B cell (primary cell): ENCODE data around the gene CATSPERE. TPM values are rescaled to one million over a fixed set of nuclear protein-coding genes. Genes with fewer than 3 reads are reported as not detected.
"Not testable (repeated sequence)": the region's sequence is repeated elsewhere in the genome, so short reads cannot be mapped to it uniquely, and the experiment has no call there.

Experiments
- ATAC-seq: fragments of 200-7000 bp; cut with Tn5 transposase; one replicate; pipeline ENCODE4 v1.10.0; 2021; ENCODE audit warnings: low read depth, mild to moderate bottlenecking, moderate number of reproducible peaks, moderate library complexity
- CTCF ChIA-PET: fragments of 350-600 bp; sonication (Branson Sonifier 250); formaldehyde crosslinking; loops from one replicate; lab custom pipeline; 2021; ENCODE audit warnings: antibody characterized with exemption, inconsistent platforms; lab: Charles Lee
- POLR2A ChIA-PET: fragments of 350-600 bp; sonication (Branson Sonifier 250); formaldehyde crosslinking; loops from one replicate; lab custom pipeline; 2021; ENCODE audit warnings: antibody characterized with exemption; lab: Charles Lee
- DNase-seq: peaks from one replicate; pipeline ENCODE4 v3.0.0; 2013
- H2AFZ ChIP-seq: 2 replicates; pipeline ENCODE4 v1.6.1; 2012; ENCODE audit warnings: mild to moderate bottlenecking, low read depth, low read length; ENCODE audit not compliant: insufficient read depth, poor library complexity, severe bottlenecking
- H3K27ac ChIP-seq, 2 donors: 1 replicate in 1 of 2; 2 replicates in 1 of 2; pipeline ENCODE4 v1.5.1; 2012 to 2013; ENCODE audit warnings: low read length in 2 of 2, mild to moderate bottlenecking in 2 of 2, moderate library complexity in 1 of 2
- H3K27me3 ChIP-seq, 4 experiments: fragments of 200-600 bp in 1 of 4; sonication (generic) in 1 of 4; replicated peaks in 1 of 4; 1 replicate in 2 of 4; 2 replicates in 2 of 4; pipeline versions ENCODE4 v1.6.1 to v1.7.0; 2013 to 2016; ENCODE audit warnings: low read length in 3 of 4, mild to moderate bottlenecking in 2 of 4, mixed read lengths in 1 of 4, moderate library complexity in 1 of 4; ENCODE audit not compliant: insufficient read depth in 4 of 4, control insufficient read depth in 3 of 4; ENCODE audit errors: control extremely low read depth in 1 of 4
- H3K36me3 ChIP-seq, 2 experiments: replicated peaks in 1 of 2; 1 replicate in 1 of 2; 2 replicates in 1 of 2; pipeline versions ENCODE4 v1.6.1 to v1.7.1; 2013; ENCODE audit warnings: low read length in 1 of 2; ENCODE audit not compliant: insufficient read depth in 2 of 2, control insufficient read depth in 1 of 2; ENCODE audit errors: control extremely low read depth in 1 of 2, extremely low read depth in 1 of 2
- H3K4me1 ChIP-seq, 2 donors: fragments of 200-600 bp in 1 of 2; sonication (generic) in 1 of 2; 1 replicate in 1 of 2; 2 replicates in 1 of 2; pipeline versions ENCODE4 v1.5.1 to v1.6.1; 2013 to 2017; ENCODE audit warnings: low read length in 2 of 2; ENCODE audit not compliant: control insufficient read depth in 2 of 2, insufficient read depth in 2 of 2
- H3K4me2 ChIP-seq: replicated peaks from 2 replicates; pipeline ENCODE3; 2012; ENCODE audit warnings: mild to moderate bottlenecking, low read depth, low read length; ENCODE audit not compliant: poor library complexity, severe bottlenecking
- H3K4me3 ChIP-seq, 5 experiments: fragments of 200-600 bp in 1 of 5; sonication (generic) in 1 of 5; 1 replicate in 3 of 5; 2 replicates in 2 of 5; pipeline versions ENCODE4 v1.5.1 to v1.7.0; 2011 to 2016; ENCODE audit warnings: low read length in 4 of 5, mild to moderate bottlenecking in 4 of 5, low read depth in 2 of 5, control low read depth in 1 of 5, moderate library complexity in 1 of 5; ENCODE audit not compliant: insufficient read depth in 1 of 5; ENCODE audit errors: control extremely low read depth in 1 of 5, extremely low read depth in 1 of 5
- H3K79me2 ChIP-seq: fragments of 200-600 bp; sonication (generic); one replicate; pipeline ENCODE4 v1.6.0; 2016; ENCODE audit warnings: low read length; ENCODE audit not compliant: control insufficient read depth, insufficient read depth
- H3K9ac ChIP-seq: fragments of 200-600 bp; sonication (generic); 2 replicates; pipeline ENCODE4 v1.6.1; 2017; ENCODE audit warnings: mild to moderate bottlenecking, low read length, moderate library complexity
- H3K9me3 ChIP-seq, 3 donors: one replicate each; pipeline versions ENCODE4 v1.6.1 to v1.7.1; 2013; ENCODE audit warnings: low read length in 2 of 3; ENCODE audit not compliant: control insufficient read depth in 2 of 3, insufficient read depth in 1 of 3; ENCODE audit errors: control extremely low read depth in 1 of 3
- H4K20me1 ChIP-seq: 2 replicates; pipeline ENCODE4 v1.6.0; 2012; ENCODE audit warnings: mild to moderate bottlenecking, low read length; ENCODE audit not compliant: insufficient read depth, control insufficient read depth, poor library complexity, severe bottlenecking
- H3K27ac Mint-ChIP-seq: one replicate; pipeline ENCODE4 v1.8.0; 2021; ENCODE audit warnings: mixed read lengths
- H3K27me3 Mint-ChIP-seq: one replicate; pipeline ENCODE4 v1.8.0; 2021; ENCODE audit warnings: mixed read lengths
- H3K4me1 Mint-ChIP-seq: one replicate; pipeline ENCODE4 v1.8.0; 2021; ENCODE audit warnings: mixed read lengths
- H3K4me3 Mint-ChIP-seq: one replicate; pipeline ENCODE4 v1.8.0; 2021; ENCODE audit warnings: mixed read lengths
- H3K9me3 Mint-ChIP-seq: one replicate; pipeline ENCODE4 v1.8.0; 2022; ENCODE audit warnings: mixed read lengths; ENCODE audit not compliant: insufficient read depth
- CTCF ChIP-seq: fragments of 200-600 bp; IDR thresholded peaks from one replicate; pipeline ENCODE4 v1.8.0; 2022; ENCODE audit warnings: antibody characterized with exemption, mild to moderate bottlenecking
- EZH2 ChIP-seq: IDR thresholded peaks from 2 replicates; pipeline ENCODE4 v1.6.1; 2012; ENCODE audit warnings: borderline replicate concordance, low read depth, mild to moderate bottlenecking, moderate library complexity, low read length; ENCODE audit not compliant: insufficient read depth, poor library complexity, severe bottlenecking
- WGBS: methylation state at CpG from one replicate; pipeline ENCODE4 v1.1.5; 2013; ENCODE audit warnings: missing lambda C conversion rate; ENCODE audit not compliant: insufficient coverage; 5-methylcytosine and 5-hydroxymethylcytosine counted together
- intact Hi-C: fragments of 100-400 bp; cut with micrococcal nuclease; formaldehyde crosslinking; loops from one replicate; pipeline ENCODE4 v1.10.0; 2022
- polyA plus RNA-seq: library from polyadenylated mRNA; depleted of rRNA; stranded (reverse); fragments of >200 nt; gene quantifications from 2 replicates; pipeline ENCODE4 v1.2.3, GENCODE V29; 2012
- total RNA-seq, 2 donors: library from RNA; stranded (reverse); fragments of 120-200 nt in 1 of 2; gene quantifications; 1 replicate in 1 of 2; 2 replicates in 1 of 2; pipeline versions ENCODE4 v1.2.3 to v1.2.4, GENCODE V29; 2013 to 2022

CATSPERE gene
- total and polyA plus RNA-seq, 2 donors (not counting 1 experiment from before 2014, with no cell fraction given): 0.82 to 3.1 TPM

- H3K9ac ChIP-seq: no peak overlapping the region
- H3K27me3 ChIP-seq: no peaks in the 10 kb centered on the region
- no peak for TF ChIP-seq EZH2
- TF ChIP-seq CTCF: no peak
- Mint-ChIP-seq H3K4me1 (peaks cover 45% of the 10 kb centered on the region), H3K27me3 (no peaks in the 10 kb centered on the region), H3K9me3 (no peaks in the 10 kb centered on the region), H3K27ac (no peak overlapping the region), H3K4me3 (no peak overlapping the region)
- H3K9me3 ChIP-seq: no peaks in the 10 kb centered on the region
- no peak overlapping the region for H3K4me3 ChIP-seq
- DNase-seq: no peak
- peaks cover 34% of the 10 kb centered on the region for H4K20me1 ChIP-seq
- no peak overlapping the region for H2AFZ ChIP-seq
- no peak overlapping the region for H3K27ac ChIP-seq
- peaks cover 91% of the 10 kb centered on the region for H3K79me2 ChIP-seq
- peaks cover 20 to 30% of the 10 kb centered on the region in 2 donors for H3K4me1 ChIP-seq
- no CpG with 5 or more reads among the region's 3 CpGs for WGBS
- POLR2A ChIA-PET: no interaction called here
- no peak for ATAC-seq
- peaks cover 0 to 21% of the 10 kb centered on the region in 2 experiments for H3K36me3 ChIP-seq
- intact Hi-C loops: no loop called here
- no peak overlapping the region for H3K4me2 ChIP-seq
- CTCF ChIA-PET: no interaction called here
Measured at GRCh38 chr1:244659694-244660093, 198.6 kb downstream of the CATSPERE start.

- H4K20me1 ChIP-seq: peaks cover 41% of the 10 kb centered on the region
- Mint-ChIP-seq H3K27ac (no peak overlapping the region), H3K4me3 (no peak overlapping the region), H3K4me1 (peaks cover 45% of the 10 kb centered on the region), H3K27me3 (no peaks in the 10 kb centered on the region), H3K9me3 (no peaks in the 10 kb centered on the region)
- WGBS: no CpG with 5 or more reads among the region's 3 CpGs
- intact Hi-C loops: no loop called here
- TF ChIP-seq EZH2 (no peak), CTCF (no peak)
- H3K9ac ChIP-seq: no peak overlapping the region
- H3K27me3 ChIP-seq: no peaks in the 10 kb centered on the region
- H3K27ac ChIP-seq: no peak overlapping the region
- H3K36me3 ChIP-seq: peaks cover 0 to 21% of the 10 kb centered on the region in 2 experiments
- CTCF ChIA-PET: no interaction called here
- no peaks in the 10 kb centered on the region for H3K9me3 ChIP-seq
- no peak overlapping the region for H3K4me2 ChIP-seq
- DNase-seq (no peak), ATAC-seq (no peak)
- H3K79me2 ChIP-seq: peaks cover 90% of the 10 kb centered on the region
- no peak overlapping the region for H2AFZ ChIP-seq
- H3K4me1 ChIP-seq: peaks cover 26 to 32% of the 10 kb centered on the region in 2 donors
- POLR2A ChIA-PET: no interaction called here
- H3K4me3 ChIP-seq: no peak overlapping the region
Measured at GRCh38 chr1:244660595-244660994, 199.5 kb downstream of the CATSPERE start.

- H3K4me3 Mint-ChIP-seq, H3K27ac Mint-ChIP-seq, H3K4me3 ChIP-seq, POLR2A ChIA-PET, H3K27me3 ChIP-seq, H3K27me3 Mint-ChIP-seq, H3K9me3 Mint-ChIP-seq, DNase-seq, H3K4me2 ChIP-seq, H3K9ac ChIP-seq, ATAC-seq, H2AFZ ChIP-seq, CTCF ChIA-PET, H3K27ac ChIP-seq, H3K9me3 ChIP-seq: not testable (repeated sequence)
- H3K36me3 ChIP-seq: peaks cover 0 to 21% of the 10 kb centered on the region in 2 experiments
- peaks cover 32 to 40% of the 10 kb centered on the region in 2 donors for H3K4me1 ChIP-seq
- peaks cover 40% of the 10 kb centered on the region for H3K4me1 Mint-ChIP-seq
- H3K79me2 ChIP-seq: peaks cover 85% of the 10 kb centered on the region
- peaks cover 53% of the 10 kb centered on the region for H4K20me1 ChIP-seq
- intact Hi-C loops: loop anchor here (1.0 kb wide), 1 partner anchor 8 kb away; the partner anchor contains the start of gene DESI2
- no CpG with 5 or more reads among the region's 4 CpGs for WGBS
Measured at GRCh38 chr1:244661569-244662312, 200.7 kb downstream of the CATSPERE start.
